GM12878 (cell line): ENCODE data around the gene SWT1. TPM values are rescaled to one million over a fixed set of nuclear protein-coding genes. Genes with fewer than 3 reads are reported as not detected.

Experiments
- ATAC-seq: fragments of 200-7000 bp; cut with Tn5 transposase; 3 replicates; pipeline ENCODE4 v1.9.1; 2020; ENCODE audit warnings: mild to moderate bottlenecking, moderate library complexity
- BruUV-seq: library from RNA; stranded (reverse); fragments of 400-500 nt; replicated peaks from 2 replicates; lab custom pipeline; 2021; lab: Mats Ljungman, UMichigan
- CTCF ChIA-PET: fragments of 300-600 bp; sonication (Branson Sonifier 250); formaldehyde crosslinking; extraction: SDS; loops from one replicate; lab custom pipeline; 2021; ENCODE audit warnings: inconsistent platforms; lab: Yijun Ruan, JAX
- POLR2A ChIA-PET: fragments of 350-600 bp; formaldehyde crosslinking; extraction: SDS; loops from one replicate; lab custom pipeline; 2021; ENCODE audit warnings: inconsistent platforms; lab: Charles Lee
- RAD21 ChIA-PET: fragments of 300-600 bp; sonication (Branson Sonifier 250); formaldehyde crosslinking; loops from one replicate; lab custom pipeline; 2023; ENCODE audit warnings: antibody characterized with exemption; ENCODE audit not compliant: unreplicated experiment; lab: Charles Lee
- SMC1A ChIA-PET: fragments of 300-600 bp; sonication (Branson Sonifier 250); formaldehyde crosslinking; loops from one replicate; lab custom pipeline; 2023; ENCODE audit not compliant: unreplicated experiment, uncharacterized antibody; lab: Charles Lee
- DNase-seq: peaks from one replicate; pipeline ENCODE4 v3.0.0-alpha.2; 2011; ENCODE audit warnings: low read depth, low spot score
- FAIRE-seq: peaks from 3 replicates; lab custom pipeline; 2011; peaks lifted over from hg19 to GRCh38; lab: Jason Lieb, UNC
- H2AFZ ChIP-seq: 2 replicates; pipeline ENCODE4 v1.6.0; 2011; ENCODE audit warnings: low read depth, low read length, control low read depth; ENCODE audit not compliant: control insufficient read depth
- H3K27ac ChIP-seq: 2 replicates; pipeline ENCODE4 v1.5.1; 2011; ENCODE audit warnings: control low read depth; ENCODE audit not compliant: control insufficient read depth, insufficient read depth
- H3K27me3 ChIP-seq, 2 experiments: replicated peaks in 1 of 2; 2 replicates each; pipeline versions ENCODE4 v1.6.0 to v1.6.1; 2011; ENCODE audit warnings: low read length in 1 of 2; ENCODE audit not compliant: control insufficient read depth in 2 of 2, insufficient read depth in 2 of 2
- H3K36me3 ChIP-seq, 2 experiments: 2 replicates each; pipeline ENCODE4 v1.5.1; 2011; ENCODE audit warnings: low read length in 1 of 2; ENCODE audit not compliant: control insufficient read depth in 2 of 2, insufficient read depth in 2 of 2
- H3K4me1 ChIP-seq: 2 replicates; pipeline ENCODE4 v1.6.1; 2011; ENCODE audit warnings: mild to moderate bottlenecking, low read length, moderate library complexity, mixed read lengths; ENCODE audit not compliant: control insufficient read depth, insufficient read depth
- H3K4me2 ChIP-seq: 2 replicates; pipeline ENCODE4 v1.6.0; 2011; ENCODE audit warnings: control low read depth; ENCODE audit not compliant: control insufficient read depth, insufficient read depth
- H3K4me3 ChIP-seq: fragments of 200-600 bp; sonication (generic); 2 replicates; pipeline ENCODE4 v1.5.1; 2016
- H3K79me2 ChIP-seq: 2 replicates; pipeline ENCODE4 v1.6.0; 2011; ENCODE audit warnings: low read length; ENCODE audit not compliant: control insufficient read depth, insufficient read depth
- H3K9ac ChIP-seq: 2 replicates; pipeline ENCODE4 v1.8.0; 2011; ENCODE audit warnings: low read length, control low read depth, mixed read lengths; ENCODE audit not compliant: control insufficient read depth, insufficient read depth
- H3K9me3 ChIP-seq: replicated peaks from 3 replicates; pipeline ENCODE4 v1.5.1; 2011; ENCODE audit warnings: mild to moderate bottlenecking, low read length; ENCODE audit not compliant: control insufficient read depth, insufficient read depth
- H4K20me1 ChIP-seq: 2 replicates; pipeline ENCODE4 v1.6.0; 2011; ENCODE audit not compliant: control insufficient read depth, insufficient read depth
- BCL11A ChIP-seq: IDR thresholded peaks from 2 replicates; pipeline ENCODE4 v1.6.1; 2011; ENCODE audit warnings: low read depth, low read length
- EED ChIP-seq: sonication (generic); IDR thresholded peaks from 2 replicates; pipeline ENCODE4 v1.6.1; 2016; ENCODE audit warnings: antibody characterized with exemption, low read depth
- EZH2 ChIP-seq: IDR thresholded peaks from 2 replicates; pipeline ENCODE4 v1.6.1; 2012; ENCODE audit warnings: low read depth, mild to moderate bottlenecking, control low read depth, inconsistent platforms, low read length, borderline replicate concordance; ENCODE audit not compliant: control insufficient read depth
- GATAD2B ChIP-seq: fragments of 450-650 bp; conservative IDR thresholded peaks from 2 replicates; pipeline ENCODE4 v1.6.1; 2017; ENCODE audit warnings: low read depth, mild to moderate bottlenecking, moderate library complexity
- JUNB ChIP-seq: IDR thresholded peaks from 2 replicates; pipeline ENCODE4 v1.6.1; 2016; ENCODE audit warnings: antibody characterized with exemption, mild to moderate bottlenecking
- KLF5 ChIP-seq: fragments of 450-650 bp; IDR thresholded peaks from 2 replicates; pipeline ENCODE4 v1.6.1; 2014; ENCODE audit warnings: mild to moderate bottlenecking; ENCODE audit not compliant: partially characterized antibody
- PML ChIP-seq: IDR thresholded peaks from 2 replicates; pipeline ENCODE4 v1.6.1; 2012; ENCODE audit warnings: low read length, inconsistent platforms
- RAD21 ChIP-seq: IDR thresholded peaks from 2 replicates; pipeline ENCODE4 v1.6.1; 2011; ENCODE audit warnings: mild to moderate bottlenecking, low read depth, low read length, moderate library complexity; ENCODE audit not compliant: insufficient read depth
- SIX5 ChIP-seq: IDR thresholded peaks from 2 replicates; pipeline ENCODE4 v1.6.1; 2011; ENCODE audit warnings: mild to moderate bottlenecking, low read depth, low read length, moderate library complexity; ENCODE audit not compliant: severe bottlenecking
- SMAD5 ChIP-seq: IDR thresholded peaks from 2 replicates; pipeline ENCODE4 v1.6.1; 2016; ENCODE audit warnings: antibody characterized with exemption, low read depth
- ZBED1 ChIP-seq: IDR thresholded peaks from 2 replicates; pipeline ENCODE4 v1.6.1; 2016; ENCODE audit warnings: borderline replicate concordance
- ZNF24 ChIP-seq: fragments of 450-650 bp; IDR thresholded peaks from 2 replicates; pipeline ENCODE4 v1.6.1; 2017; ENCODE audit warnings: antibody characterized with exemption, mild to moderate bottlenecking
- ZZZ3 ChIP-seq: IDR thresholded peaks from 2 replicates; pipeline ENCODE4 v1.6.1; 2011; ENCODE audit warnings: low read depth; ENCODE audit not compliant: control insufficient read depth, insufficient read length
- WGBS: methylation state at CpG from one replicate; pipeline ENCODE4 v1.1.6; 2016; ENCODE audit warnings: low lambda C conversion rate; ENCODE audit not compliant: insufficient replicate concordance, insufficient coverage; ENCODE audit errors: missing lambda C conversion rate; 5-methylcytosine and 5-hydroxymethylcytosine counted together
- in situ Hi-C: fragments of 300-500 bp; cut with MboI; formaldehyde crosslinking; loops from 9 replicates; pipeline ENCODE4 v1.14.3; 2018; ENCODE audit warnings: mixed read lengths
- intact Hi-C: fragments of 100-400 bp; cut with micrococcal nuclease; formaldehyde crosslinking; loops from one replicate; pipeline ENCODE4 v1.14.2; 2022; ENCODE audit not compliant: unreplicated experiment
- polyA plus RNA-seq, 11 experiments: library from polyadenylated mRNA; depleted of rRNA in 4 of 11; unstranded in 6 of 11; stranded (reverse) in 5 of 11; fragments of >200 nt; fragmentation: Nextera tagmentation in 4 of 11; fragmentation: Illumina TruSeq in 1 of 11; extraction: Ambion mirVana in 4 of 11; extraction: Trizol in 1 of 11; gene quantifications; 1 replicate in 1 of 11; 2 replicates in 10 of 11; pipeline versions ENCODE4 v1.2.1 to v1.2.3, GENCODE V29; 2011 to 2016; ENCODE audit warnings: inconsistent platforms in 2 of 11, missing spikeins in 2 of 11, low read depth in 1 of 11
- total RNA-seq, 4 experiments: library from RNA; depleted of rRNA in 3 of 4; stranded (reverse); fragments of >200 nt in 3 of 4; fragmentation: Illumina TruSeq in 1 of 4; extraction: Trizol in 1 of 4; gene quantifications; 2 replicates each; pipeline versions ENCODE4 v1.2.1 to v1.2.3, GENCODE V29; 2013 to 2021
- TF ChIP-seq, protein P1 (sequence below): fragments of 450-650 bp; IDR thresholded peaks from 2 replicates; pipeline ENCODE4 v1.6.1; 2017; ENCODE audit warnings: borderline replicate concordance
- TF ChIP-seq, protein P2 (sequence below): fragments of 450-650 bp; IDR thresholded peaks from 2 replicates; pipeline ENCODE4 v1.6.1; 2017; ENCODE audit warnings: mild to moderate bottlenecking, low read depth, inconsistent platforms; ENCODE audit not compliant: poor library complexity, severe bottlenecking
- TF ChIP-seq, protein P3 (sequence below): IDR thresholded peaks from 2 replicates; pipeline ENCODE4 v1.6.1; 2012; ENCODE audit warnings: low read length, inconsistent platforms

SWT1 gene
- total and polyA plus RNA-seq, 10 of the 15 experiments (the other 5 are each of a cell fraction or from before 2014, with no cell fraction given) = 1.0 to 4.2 (median 2.6) TPM

DNA sequence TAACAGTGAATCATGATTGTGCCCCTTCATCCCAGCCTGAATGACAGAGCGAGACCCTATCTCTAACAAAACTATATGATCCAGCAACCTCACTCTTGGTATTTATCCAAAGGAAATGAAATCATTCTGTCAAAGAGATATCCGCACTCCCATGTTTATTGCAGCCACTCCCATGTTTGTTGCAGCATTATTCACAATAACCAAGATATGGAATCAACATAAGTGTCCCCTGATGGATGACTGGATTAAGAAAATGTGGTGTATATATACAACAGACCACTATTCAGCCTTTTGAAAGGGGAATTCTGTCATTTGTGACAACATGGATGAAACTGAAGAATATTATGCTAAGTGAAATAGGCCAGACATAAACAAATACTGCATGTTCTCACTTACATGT is 44.6 kb upstream of the SWT1 start:
- BruUV-seq = no TSS peak
- intact Hi-C loops = no loop called here

GRCh38 chr1:185129708-185130107 is 27.3 kb upstream of the SWT1 start:
- ChIA-PET CTCF (interaction anchor here (1.1 to 2.3 kb wide), 2 partner anchors 40 to 551 kb away, joined by 3 to 9 read pairs; no protein-coding TSS in a partner anchor), POLR2A (no interaction called here), RAD21 (interaction anchor here (0.5 kb wide), 1 partner anchor 29 kb away, joined by 3 read pairs; no protein-coding TSS in a partner anchor), SMC1A (no interaction called here)
- no peak for DNase-seq
- Histone ChIP-seq H4K20me1 (no peaks in the 10 kb centered on the region), H3K36me3 (peaks cover 0 to 16% of the 10 kb centered on the region in 2 experiments; a peak in 2 of 4 replicates), H2AFZ (no peak overlapping the region), H3K27me3 (no peaks in the 10 kb centered on the region), H3K9me3 (peaks cover 8% of the 10 kb centered on the region; the same call in 2 of the 3 replicates), H3K4me3 (no peak overlapping the region), H3K79me2 (no peaks in the 10 kb centered on the region), H3K27ac (no peak overlapping the region), H3K4me1 (no peaks in the 10 kb centered on the region), H3K9ac (no peak overlapping the region), H3K4me2 (no peak overlapping the region)
- BruUV-seq = no TSS peak
- intact Hi-C loops = no loop called here
- WGBS = 98% methylated on average over 2 of the region's 2 CpGs
- ATAC-seq = no peak
- FAIRE-seq = no peak
- in situ Hi-C loops = no loop called here
- TF ChIP-seq RAD21 (no peak), PML (no peak), ZBED1 (no peak), GATAD2B (no peak), ZNF24 (no peak), BCL11A (no peak), ZZZ3 (no peak), KLF5 (no peak), JUNB (no peak)
- TF ChIP-seq, protein P1, sequence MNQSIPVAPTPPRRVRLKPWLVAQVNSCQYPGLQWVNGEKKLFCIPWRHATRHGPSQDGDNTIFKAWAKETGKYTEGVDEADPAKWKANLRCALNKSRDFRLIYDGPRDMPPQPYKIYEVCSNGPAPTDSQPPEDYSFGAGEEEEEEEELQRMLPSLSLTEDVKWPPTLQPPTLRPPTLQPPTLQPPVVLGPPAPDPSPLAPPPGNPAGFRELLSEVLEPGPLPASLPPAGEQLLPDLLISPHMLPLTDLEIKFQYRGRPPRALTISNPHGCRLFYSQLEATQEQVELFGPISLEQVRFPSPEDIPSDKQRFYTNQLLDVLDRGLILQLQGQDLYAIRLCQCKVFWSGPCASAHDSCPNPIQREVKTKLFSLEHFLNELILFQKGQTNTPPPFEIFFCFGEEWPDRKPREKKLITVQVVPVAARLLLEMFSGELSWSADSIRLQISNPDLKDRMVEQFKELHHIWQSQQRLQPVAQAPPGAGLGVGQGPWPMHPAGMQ = no peak
- TF ChIP-seq, protein P2, sequence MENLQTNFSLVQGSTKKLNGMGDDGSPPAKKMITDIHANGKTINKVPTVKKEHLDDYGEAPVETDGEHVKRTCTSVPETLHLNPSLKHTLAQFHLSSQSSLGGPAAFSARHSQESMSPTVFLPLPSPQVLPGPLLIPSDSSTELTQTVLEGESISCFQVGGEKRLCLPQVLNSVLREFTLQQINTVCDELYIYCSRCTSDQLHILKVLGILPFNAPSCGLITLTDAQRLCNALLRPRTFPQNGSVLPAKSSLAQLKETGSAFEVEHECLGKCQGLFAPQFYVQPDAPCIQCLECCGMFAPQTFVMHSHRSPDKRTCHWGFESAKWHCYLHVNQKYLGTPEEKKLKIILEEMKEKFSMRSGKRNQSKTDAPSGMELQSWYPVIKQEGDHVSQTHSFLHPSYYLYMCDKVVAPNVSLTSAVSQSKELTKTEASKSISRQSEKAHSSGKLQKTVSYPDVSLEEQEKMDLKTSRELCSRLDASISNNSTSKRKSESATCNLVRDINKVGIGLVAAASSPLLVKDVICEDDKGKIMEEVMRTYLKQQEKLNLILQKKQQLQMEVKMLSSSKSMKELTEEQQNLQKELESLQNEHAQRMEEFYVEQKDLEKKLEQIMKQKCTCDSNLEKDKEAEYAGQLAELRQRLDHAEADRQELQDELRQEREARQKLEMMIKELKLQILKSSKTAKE = no peak

More for the DNA sequence above, 44.6 kb upstream of the SWT1 start:
- H3K4me3 ChIP-seq = no peak overlapping the region
- WGBS = 94% methylated on average over 2 of the region's 2 CpGs
- H3K9me3 ChIP-seq = no peaks in the 10 kb centered on the region; the same call in 2 of the 3 replicates
- in situ Hi-C loops = no loop called here
- no peaks in the 10 kb centered on the region for H3K79me2 ChIP-seq
- H3K27ac ChIP-seq = no peak overlapping the region
- H2AFZ ChIP-seq = no peak overlapping the region
- RAD21 ChIA-PET = no interaction called here
- no peaks in the 10 kb centered on the region for H4K20me1 ChIP-seq
- H3K36me3 ChIP-seq = no peaks in the 10 kb centered on the region
- no peak for FAIRE-seq
- no peak for ATAC-seq
- CTCF ChIA-PET = no interaction called here
- no peak overlapping the region for H3K4me2 ChIP-seq
- DNase-seq = no peak
- H3K27me3 ChIP-seq = no peaks in the 10 kb centered on the region
- H3K9ac ChIP-seq = no peak overlapping the region
- POLR2A ChIA-PET = no interaction called here
- SMC1A ChIA-PET = no interaction called here
- H3K4me1 ChIP-seq = no peaks in the 10 kb centered on the region
- TF ChIP-seq SMAD5 (no peak), EZH2 (no peak), SIX5 (no peak), EED (no peak)
- TF ChIP-seq, protein P3, sequence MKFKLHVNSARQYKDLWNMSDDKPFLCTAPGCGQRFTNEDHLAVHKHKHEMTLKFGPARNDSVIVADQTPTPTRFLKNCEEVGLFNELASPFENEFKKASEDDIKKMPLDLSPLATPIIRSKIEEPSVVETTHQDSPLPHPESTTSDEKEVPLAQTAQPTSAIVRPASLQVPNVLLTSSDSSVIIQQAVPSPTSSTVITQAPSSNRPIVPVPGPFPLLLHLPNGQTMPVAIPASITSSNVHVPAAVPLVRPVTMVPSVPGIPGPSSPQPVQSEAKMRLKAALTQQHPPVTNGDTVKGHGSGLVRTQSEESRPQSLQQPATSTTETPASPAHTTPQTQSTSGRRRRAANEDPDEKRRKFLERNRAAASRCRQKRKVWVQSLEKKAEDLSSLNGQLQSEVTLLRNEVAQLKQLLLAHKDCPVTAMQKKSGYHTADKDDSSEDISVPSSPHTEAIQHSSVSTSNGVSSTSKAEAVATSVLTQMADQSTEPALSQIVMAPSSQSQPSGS = no peak
- TF ChIP-seq, all 136 proteins: peak for 0
